A673 (cell line): Measurements from ENCODE around the gene GPX3. TPM values are rescaled to one million over a fixed set of nuclear protein-coding genes. Genes with fewer than 3 reads are reported as not detected.

ENCODE experiments used
- BruUV-seq: library from RNA; stranded (reverse); fragments of 400-500 nt; replicated peaks from 2 replicates; lab custom pipeline; 2021; lab: Mats Ljungman, UMichigan
- CTCF ChIA-PET: fragments of 300-600 bp; sonication (Branson Sonifier 250); formaldehyde crosslinking; loops from one replicate; lab custom pipeline; 2022; ENCODE audit warnings: antibody characterized with exemption; lab: Charles Lee
- POLR2A ChIA-PET: fragments of 300-600 bp; sonication (Branson Sonifier 250); formaldehyde crosslinking; loops from one replicate; lab custom pipeline; 2022; ENCODE audit warnings: antibody characterized with exemption; ENCODE audit not compliant: low non-redundant PET; lab: Charles Lee
- DNase-seq: peaks from one replicate; pipeline ENCODE4 v3.0.0-alpha.2; 2015; ENCODE audit warnings: low spot score
- H3K27ac ChIP-seq: fragments of 200-600 bp; sonication (generic); 2 replicates; pipeline ENCODE4 v1.5.1; 2016; ENCODE audit warnings: mixed run types, low read depth, mild to moderate bottlenecking, mixed read lengths, antibody characterized with exemption, low read length; ENCODE audit not compliant: poor library complexity, severe bottlenecking
- H3K27me3 ChIP-seq: fragments of 200-600 bp; sonication (generic); replicated peaks from 2 replicates; pipeline ENCODE4 v1.6.1; 2017; ENCODE audit warnings: mixed run types, low read depth, mild to moderate bottlenecking, mixed read lengths, antibody characterized with exemption, low read length; ENCODE audit not compliant: insufficient read depth, poor library complexity
- H3K36me3 ChIP-seq: fragments of 200-600 bp; sonication (generic); 2 replicates; pipeline ENCODE4 v1.6.1; 2016; ENCODE audit warnings: mixed run types, mild to moderate bottlenecking, mixed read lengths, antibody characterized with exemption, low read length; ENCODE audit not compliant: insufficient read depth, poor library complexity, severe bottlenecking
- H3K4me1 ChIP-seq: fragments of 200-600 bp; sonication (generic); 2 replicates; pipeline ENCODE4 v1.6.1; 2017; ENCODE audit warnings: mixed run types, mild to moderate bottlenecking, mixed read lengths, antibody characterized with exemption, low read length; ENCODE audit not compliant: insufficient read depth, poor library complexity, severe bottlenecking
- H3K4me3 ChIP-seq: fragments of 200-600 bp; sonication (generic); 2 replicates; pipeline ENCODE4 v1.5.1; 2016; ENCODE audit warnings: low read depth, mixed run types, mild to moderate bottlenecking, mixed read lengths, low read length; ENCODE audit not compliant: poor library complexity, severe bottlenecking
- H3K9me3 ChIP-seq: fragments of 200-600 bp; sonication (generic); 2 replicates; pipeline ENCODE4 v1.6.1; 2016; ENCODE audit warnings: mixed run types, low read depth, mild to moderate bottlenecking, mixed read lengths, antibody characterized with exemption, low read length; ENCODE audit not compliant: poor library complexity, severe bottlenecking
- CTCF ChIP-seq: fragments of 300-800, 200-600 bp; sonication (generic); conservative IDR thresholded peaks from 2 replicates; pipeline ENCODE4 v1.5.1; 2017; ENCODE audit warnings: low read depth, mild to moderate bottlenecking, antibody characterized with exemption, low read length, moderate library complexity, mixed read lengths
- EZH2 ChIP-seq: fragments of 200-600 bp; sonication (generic); IDR thresholded peaks from 2 replicates; pipeline ENCODE4 v1.6.1; 2017; ENCODE audit warnings: borderline replicate concordance, low read depth, mild to moderate bottlenecking, mixed read lengths, antibody characterized with exemption, low read length; ENCODE audit not compliant: poor library complexity, severe bottlenecking
- intact Hi-C: fragments of 100-400 bp; cut with micrococcal nuclease; formaldehyde crosslinking; loops from one replicate; pipeline ENCODE4 v1.10.0; 2022; ENCODE audit not compliant: unreplicated experiment
- total RNA-seq: library from RNA; stranded (reverse); gene quantifications from 2 replicates; pipeline ENCODE4 v1.2.3, GENCODE V29; 2021

Gene GPX3
- total RNA-seq, 1 experiment from 2014 or later = 0.19 TPM

GRCh38 chr5:151029179-151030055 lies 9.0 kb downstream of the GPX3 start:
- POLR2A ChIA-PET = no interaction called here
- CTCF ChIA-PET = interaction anchor here (0.7 kb wide), 1 partner anchor 23 kb away, joined by 8 read pairs; no protein-coding TSS in a partner anchor
- no peaks in the 10 kb centered on the region for H3K4me1 ChIP-seq
- DNase-seq = no peak
- no peaks in the 10 kb centered on the region for H3K9me3 ChIP-seq
- intact Hi-C loops = no loop called here
- no peaks in the 10 kb centered on the region for H3K36me3 ChIP-seq
- TF ChIP-seq EZH2 = no peak
- TF ChIP-seq CTCF = no peak
- no TSS peak for BruUV-seq
- no peak overlapping the region for H3K4me3 ChIP-seq
- no peak overlapping the region for H3K27ac ChIP-seq
- H3K27me3 ChIP-seq = no peaks in the 10 kb centered on the region

GRCh38 chr5:151030056-151030336 lies 9.6 kb downstream of the GPX3 start:
- H3K4me1 ChIP-seq = no peaks in the 10 kb centered on the region
- BruUV-seq = TSS peak; percentile 90
- TF ChIP-seq CTCF (no peak), EZH2 (no peak)
- no peak for DNase-seq
- no peaks in the 10 kb centered on the region for H3K36me3 ChIP-seq
- POLR2A ChIA-PET = no interaction called here
- H3K9me3 ChIP-seq = no peaks in the 10 kb centered on the region
- H3K27ac ChIP-seq = no peak overlapping the region
- H3K27me3 ChIP-seq = no peaks in the 10 kb centered on the region
- no peak overlapping the region for H3K4me3 ChIP-seq
- CTCF ChIA-PET = no interaction called here
- intact Hi-C loops = no loop called here

- intact Hi-C loops = no loop called here
- no peak overlapping the region for H3K27ac ChIP-seq
- H3K9me3 ChIP-seq = no peaks in the 10 kb centered on the region
- no peaks in the 10 kb centered on the region for H3K36me3 ChIP-seq
- H3K4me3 ChIP-seq = no peak overlapping the region
- no peaks in the 10 kb centered on the region for H3K27me3 ChIP-seq
- ChIA-PET CTCF (interaction anchor here (0.6 kb wide), 1 partner anchor 1761 kb away, joined by 5 read pairs; no protein-coding TSS in a partner anchor), POLR2A (no interaction called here)
- TF ChIP-seq EZH2 (no peak), CTCF (no peak)
- no TSS peak for BruUV-seq
- no peaks in the 10 kb centered on the region for H3K4me1 ChIP-seq
- DNase-seq = no peak
These were observed 10.0 kb downstream of the GPX3 start for GRCh38 chr5:151030379-151030778.
